ENCODE results near the gene SLC26A3. TPM values are rescaled to one million over a fixed set of nuclear protein-coding genes. Genes with fewer than 3 reads are reported as not detected.

Gene SLC26A3
- total and polyA plus RNA-seq, 4 donors, result 1.3 to 20.9 TPM; not detected in 2

DNA sequence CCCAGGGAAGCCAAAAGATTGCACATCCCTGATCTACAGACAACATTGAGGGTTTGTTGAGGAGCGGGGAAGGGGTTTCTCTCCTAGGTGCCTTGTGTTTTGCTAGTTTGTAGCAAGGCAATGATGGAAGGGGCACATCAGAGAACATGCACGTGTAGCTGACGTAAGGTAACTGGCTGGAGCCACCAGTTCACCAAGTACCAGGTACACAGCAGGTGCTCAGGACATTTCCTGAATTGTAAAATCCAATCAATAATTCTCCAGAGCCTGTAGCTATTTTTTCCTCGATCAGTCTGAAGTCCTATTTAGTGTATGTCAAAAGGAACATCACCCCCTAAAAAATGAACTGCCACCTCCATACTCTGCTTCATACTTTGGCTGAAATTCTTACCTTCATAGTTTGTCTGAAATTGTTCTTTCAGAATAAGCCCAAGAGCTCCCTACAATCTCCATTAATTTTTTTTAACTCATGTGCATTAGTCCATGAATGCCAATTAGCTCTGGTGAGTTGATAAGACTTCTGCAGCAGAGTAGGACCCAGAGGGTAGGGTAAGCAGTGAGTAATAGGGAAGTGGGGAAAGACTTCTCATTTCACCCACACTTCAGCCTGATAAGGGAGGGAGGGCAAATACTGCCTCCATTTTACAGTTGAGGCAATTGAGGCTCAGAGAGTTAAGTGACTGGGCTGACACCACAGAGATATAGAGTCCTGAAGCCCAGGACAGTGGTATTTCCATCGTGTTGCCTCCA is 36.0 kb upstream of the SLC26A3 start:
- intact Hi-C loops (cut with DNase I), result no loop called here
- 82 to 84% methylated on average over 5 of the region's 5 CpGs for WGBS, 2 donors
- no peaks in the 10 kb centered on the region for H3K4me1 ChIP-seq (ENCODE audit: control insufficient read depth in 1 of 2, insufficient read depth in 2 of 2, low read length in 2 of 2)
- DNase-seq (no peak), ATAC-seq (ENCODE audit: low FRiP score) (no peak)
- H3K36me3 ChIP-seq (ENCODE audit: control insufficient read depth in 1 of 2, insufficient read depth in 2 of 2, low read length in 1 of 2), result no peaks in the 10 kb centered on the region
- H3K27ac ChIP-seq (ENCODE audit: low read depth in 1 of 2, low read length in 2 of 2), result no peak overlapping the region
- no peak overlapping the region for H3K4me3 ChIP-seq (ENCODE audit: low read length in 2 of 2)
- no peaks in the 10 kb centered on the region for H3K27me3 ChIP-seq (ENCODE audit: control insufficient read depth in 1 of 2, insufficient read depth in 2 of 2, low read length in 1 of 2)
- H3K9me3 ChIP-seq (ENCODE audit: control insufficient read depth, low read length), result peaks cover 1% of the 10 kb centered on the region

DNA sequence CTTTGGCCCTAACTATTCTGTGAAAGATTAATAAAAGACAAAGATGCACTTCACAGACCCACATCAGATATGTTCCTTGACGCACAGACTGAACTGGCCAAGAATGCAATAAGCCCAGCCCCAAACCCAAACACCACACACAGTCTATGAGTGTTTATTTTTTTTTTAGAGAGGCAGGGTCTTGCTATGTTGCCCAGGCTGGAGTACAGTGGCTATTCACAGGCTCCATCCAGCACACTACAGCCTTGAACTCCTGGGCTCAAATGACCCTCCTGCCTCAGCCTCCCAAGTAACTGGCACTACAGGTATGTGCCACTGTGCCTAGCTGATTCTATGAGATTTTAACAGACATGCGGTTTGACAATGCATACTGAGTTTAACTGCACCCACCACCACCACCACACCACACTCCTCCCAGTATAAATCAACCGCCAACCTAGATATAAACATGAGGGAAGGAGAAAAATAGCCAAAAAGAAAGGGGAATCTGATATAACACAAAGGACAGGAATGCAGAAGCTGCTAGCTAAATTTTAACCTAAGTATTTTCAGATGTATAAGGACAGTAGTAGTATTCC is 35.1 kb upstream of the SLC26A3 start:
- 82 to 84% methylated on average over 3 of the region's 3 CpGs for WGBS, 2 donors
- no peaks in the 10 kb centered on the region for H3K36me3 ChIP-seq (ENCODE audit: control insufficient read depth in 1 of 2, insufficient read depth in 2 of 2, low read length in 1 of 2)
- H3K4me3 ChIP-seq (ENCODE audit: low read length in 2 of 2), result no peak overlapping the region
- no peaks in the 10 kb centered on the region for H3K4me1 ChIP-seq (ENCODE audit: control insufficient read depth in 1 of 2, insufficient read depth in 2 of 2, low read length in 2 of 2)
- DNase-seq (no peak), ATAC-seq (ENCODE audit: low FRiP score) (no peak)
- intact Hi-C loops (cut with DNase I), result no loop called here
- H3K9me3 ChIP-seq (ENCODE audit: control insufficient read depth, low read length), result peaks cover 1% of the 10 kb centered on the region
- H3K27me3 ChIP-seq (ENCODE audit: control insufficient read depth in 1 of 2, insufficient read depth in 2 of 2, low read length in 1 of 2), result no peaks in the 10 kb centered on the region
- H3K27ac ChIP-seq (ENCODE audit: low read depth in 1 of 2, low read length in 2 of 2), result no peak overlapping the region

DNA sequence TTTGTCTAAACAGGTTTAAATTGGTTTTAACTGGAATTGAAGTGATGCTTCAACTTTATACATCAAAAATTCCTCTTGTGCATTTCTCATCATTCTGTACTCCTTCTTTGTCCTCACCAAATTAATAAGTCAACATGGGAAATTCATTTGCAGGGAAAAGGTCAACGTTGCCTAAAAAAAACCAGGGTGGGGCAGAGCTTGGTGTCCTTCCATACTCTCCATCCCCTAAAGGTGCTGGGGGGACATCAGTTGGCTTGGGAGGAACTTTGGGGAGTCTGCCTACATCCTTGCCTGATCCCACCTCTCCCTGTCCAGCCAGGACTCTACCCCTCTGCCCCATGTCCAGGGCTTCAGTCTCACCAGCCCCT is 34.1 kb upstream of the SLC26A3 start:
- Histone ChIP-seq H3K27me3 (ENCODE audit: control insufficient read depth in 1 of 2, insufficient read depth in 2 of 2, low read length in 1 of 2) (no peaks in the 10 kb centered on the region), H3K9me3 (ENCODE audit: control insufficient read depth, low read length) (peaks cover 1% of the 10 kb centered on the region), H3K36me3 (ENCODE audit: control insufficient read depth in 1 of 2, insufficient read depth in 2 of 2, low read length in 1 of 2) (no peaks in the 10 kb centered on the region), H3K4me1 (ENCODE audit: control insufficient read depth in 1 of 2, insufficient read depth in 2 of 2, low read length in 2 of 2) (no peaks in the 10 kb centered on the region), H3K4me3 (ENCODE audit: low read length in 2 of 2) (no peak overlapping the region), H3K27ac (ENCODE audit: low read depth in 1 of 2, low read length in 2 of 2) (no peak overlapping the region)
- WGBS, 2 donors, result 26 to 82% methylated on average over 1 of the region's 1 CpG
- intact Hi-C loops (cut with DNase I), result no loop called here
- no peak for DNase-seq
- ATAC-seq (ENCODE audit: low FRiP score), result no peak

DNA sequence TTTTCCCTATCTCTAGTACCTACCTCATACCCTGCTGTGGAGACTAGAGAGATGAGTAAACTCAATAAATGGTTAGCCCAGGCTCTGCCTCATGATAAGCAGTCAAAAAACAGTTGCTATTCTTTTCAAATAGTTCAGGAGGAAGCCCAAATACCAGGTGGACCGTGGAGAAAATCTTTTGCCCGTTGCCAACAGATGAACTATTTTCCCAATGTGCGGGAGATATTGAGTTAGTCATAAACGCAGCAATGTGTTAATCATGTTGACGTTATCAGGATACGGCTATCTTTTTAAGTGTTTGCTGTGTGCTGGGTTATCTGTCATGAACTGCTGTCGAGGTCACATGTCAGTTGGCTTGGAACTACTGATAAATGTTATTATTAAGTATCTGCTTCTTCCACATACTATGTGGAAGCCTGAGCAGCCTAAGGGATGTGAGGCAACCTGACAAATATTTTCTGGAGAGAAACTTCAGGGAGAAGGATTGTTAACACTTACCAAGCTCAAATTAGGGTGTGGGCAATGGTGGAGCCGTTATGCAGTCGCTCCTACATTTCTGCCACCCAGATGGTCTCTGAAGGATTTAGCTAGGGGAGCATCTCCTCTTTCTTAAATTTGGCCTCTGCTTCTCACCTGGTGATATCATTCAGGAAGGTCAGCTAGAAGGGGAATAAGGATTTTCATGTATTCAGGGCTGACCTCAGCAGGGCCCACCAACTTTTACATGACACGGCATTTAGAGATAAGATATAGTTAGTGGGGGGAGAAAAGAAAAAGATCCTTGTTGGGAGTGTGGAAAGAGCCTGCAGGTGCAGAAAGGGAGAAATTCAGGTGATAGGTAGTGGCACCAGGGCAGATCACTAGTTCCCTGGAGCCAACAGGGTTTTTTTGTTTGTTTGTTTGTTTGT is 33.5 kb upstream of the SLC26A3 start:
- intact Hi-C loops (cut with DNase I), result no loop called here
- Histone ChIP-seq H3K9me3 (ENCODE audit: control insufficient read depth, low read length) (peaks cover 1% of the 10 kb centered on the region), H3K4me1 (ENCODE audit: control insufficient read depth in 1 of 2, insufficient read depth in 2 of 2, low read length in 2 of 2) (no peaks in the 10 kb centered on the region), H3K27me3 (ENCODE audit: control insufficient read depth in 1 of 2, insufficient read depth in 2 of 2, low read length in 1 of 2) (no peaks in the 10 kb centered on the region), H3K27ac (ENCODE audit: low read depth in 1 of 2, low read length in 2 of 2) (no peak overlapping the region), H3K4me3 (ENCODE audit: low read length in 2 of 2) (no peak overlapping the region), H3K36me3 (ENCODE audit: control insufficient read depth in 1 of 2, insufficient read depth in 2 of 2, low read length in 1 of 2) (no peaks in the 10 kb centered on the region)
- no peak for ATAC-seq (ENCODE audit: low FRiP score)
- 52 to 57% methylated on average over 10 of the region's 10 CpGs for WGBS, 2 donors
- no peak for DNase-seq

DNA sequence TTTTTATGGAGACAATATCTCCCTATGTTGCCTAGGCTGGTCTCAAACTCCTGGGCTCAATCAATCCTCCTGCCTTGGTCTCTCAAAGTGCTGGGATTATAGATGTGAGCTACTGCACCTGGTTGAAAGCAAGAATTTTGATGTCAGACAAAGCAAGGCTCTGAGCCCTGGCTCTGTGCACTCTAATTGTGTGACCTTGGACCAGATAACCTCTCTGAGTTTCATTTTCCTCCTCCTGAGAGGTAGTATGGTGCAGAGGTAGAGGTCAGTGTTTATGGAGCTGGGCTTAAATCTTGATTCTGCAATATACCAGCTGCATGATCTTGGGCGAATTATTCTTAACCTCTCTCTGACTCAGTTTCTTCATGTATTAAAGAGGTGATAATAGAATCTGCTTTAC is 31.4 kb upstream of the SLC26A3 start:
- WGBS, 2 donors, result 85 to 86% methylated on average over 1 of the region's 1 CpG
- DNase-seq (no peak), ATAC-seq (ENCODE audit: low FRiP score) (no peak)
- Histone ChIP-seq H3K36me3 (ENCODE audit: control insufficient read depth in 1 of 2, insufficient read depth in 2 of 2, low read length in 1 of 2) (no peaks in the 10 kb centered on the region), H3K4me1 (ENCODE audit: control insufficient read depth in 1 of 2, insufficient read depth in 2 of 2, low read length in 2 of 2) (no peaks in the 10 kb centered on the region), H3K9me3 (ENCODE audit: control insufficient read depth, low read length) (no peaks in the 10 kb centered on the region), H3K27me3 (ENCODE audit: control insufficient read depth in 1 of 2, insufficient read depth in 2 of 2, low read length in 1 of 2) (no peaks in the 10 kb centered on the region), H3K27ac (ENCODE audit: low read depth in 1 of 2, low read length in 2 of 2) (no peak overlapping the region), H3K4me3 (ENCODE audit: low read length in 2 of 2) (no peak overlapping the region)
- intact Hi-C loops (cut with DNase I), result no loop called here

DNA sequence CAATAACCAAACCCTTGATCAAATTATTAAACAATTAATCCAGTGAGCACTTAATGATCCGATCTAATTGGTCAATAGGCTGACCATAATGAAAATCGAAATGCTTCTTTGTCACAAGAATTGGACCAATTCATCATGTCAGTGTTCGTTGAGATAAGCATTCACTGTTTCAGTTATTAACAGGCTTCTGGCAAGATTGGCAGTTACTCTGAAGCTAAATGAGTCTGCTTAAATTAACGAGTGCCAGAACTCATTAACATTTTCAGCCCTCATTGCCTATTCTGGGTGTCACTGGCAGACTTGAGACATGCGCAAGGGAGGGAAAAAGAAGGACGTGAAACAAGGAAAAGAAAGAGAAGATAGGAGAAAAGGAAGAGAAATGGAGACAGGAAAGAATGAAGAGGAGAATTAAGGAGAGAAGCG is 30.7 kb upstream of the SLC26A3 start:
- 75 to 81% methylated on average over 7 of the region's 7 CpGs for WGBS, 2 donors
- no peak for ATAC-seq (ENCODE audit: low FRiP score)
- no peaks in the 10 kb centered on the region for H3K27me3 ChIP-seq (ENCODE audit: control insufficient read depth in 1 of 2, insufficient read depth in 2 of 2, low read length in 1 of 2)

DNA sequence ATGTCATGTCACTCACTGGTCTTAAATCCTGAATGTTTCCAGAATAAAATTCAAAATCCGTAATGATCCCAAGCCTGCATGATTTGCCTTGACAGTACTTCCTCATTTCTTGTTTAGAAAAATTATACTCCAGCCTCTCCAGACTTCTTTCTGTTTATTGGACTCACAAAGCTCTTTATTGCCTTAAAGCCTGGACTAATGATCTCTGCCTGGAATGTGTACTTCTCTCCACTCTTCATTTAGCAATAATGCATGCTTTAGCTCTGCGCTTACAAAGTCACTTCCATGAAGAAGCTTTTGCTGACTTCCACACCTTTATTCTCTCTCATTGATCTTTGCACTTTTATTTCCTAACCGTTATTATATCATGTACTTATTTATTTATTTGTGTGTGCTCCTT is 27.4 kb upstream of the SLC26A3 start:
- DNase-seq (no peak), ATAC-seq (ENCODE audit: low FRiP score) (no peak)
- no peaks in the 10 kb centered on the region for H3K36me3 ChIP-seq (ENCODE audit: control insufficient read depth in 1 of 2, insufficient read depth in 2 of 2, low read length in 1 of 2)
- 86 to 88% methylated on average over 3 of the region's 3 CpGs for WGBS, 2 donors
- no peak overlapping the region for H3K4me3 ChIP-seq (ENCODE audit: low read length in 2 of 2)
- no peaks in the 10 kb centered on the region for H3K4me1 ChIP-seq (ENCODE audit: control insufficient read depth in 1 of 2, insufficient read depth in 2 of 2, low read length in 2 of 2)
- no peak overlapping the region for H3K27ac ChIP-seq (ENCODE audit: low read depth in 1 of 2, low read length in 2 of 2)
- peaks cover 2% of the 10 kb centered on the region for H3K9me3 ChIP-seq (ENCODE audit: control insufficient read depth, low read length)
- H3K27me3 ChIP-seq (ENCODE audit: control insufficient read depth in 1 of 2, insufficient read depth in 2 of 2, low read length in 1 of 2), result no peaks in the 10 kb centered on the region
- intact Hi-C loops (cut with DNase I), result no loop called here

More for the DNA sequence above, 30.7 kb upstream of the SLC26A3 start:
- Histone ChIP-seq H3K36me3 (ENCODE audit: control insufficient read depth in 1 of 2, insufficient read depth in 2 of 2, low read length in 1 of 2) (no peaks in the 10 kb centered on the region), H3K4me1 (ENCODE audit: control insufficient read depth in 1 of 2, insufficient read depth in 2 of 2, low read length in 2 of 2) (no peaks in the 10 kb centered on the region), H3K9me3 (ENCODE audit: control insufficient read depth, low read length) (no peaks in the 10 kb centered on the region), H3K27ac (ENCODE audit: low read depth in 1 of 2, low read length in 2 of 2) (no peak overlapping the region), H3K4me3 (ENCODE audit: low read length in 2 of 2) (no peak overlapping the region)
- intact Hi-C loops (cut with DNase I), result no loop called here
- no peak for DNase-seq

DNA sequence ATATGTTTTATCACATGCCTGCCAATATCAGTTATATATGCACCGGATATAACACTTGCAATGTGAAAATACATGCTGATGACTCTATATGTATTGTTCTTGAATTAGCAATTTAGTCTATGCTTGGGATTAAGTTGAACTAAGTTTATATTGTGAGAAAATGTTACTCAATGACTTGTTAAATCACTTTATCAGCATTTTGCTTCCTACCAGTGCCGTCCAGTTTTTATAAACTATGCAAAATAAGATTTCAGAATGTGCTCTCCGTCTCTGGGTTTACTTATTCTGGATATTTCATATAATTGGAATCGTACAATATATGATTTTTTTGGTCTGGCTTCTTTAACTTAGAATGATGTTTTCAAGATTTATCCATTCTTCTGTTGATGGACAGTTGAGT is 25.5 kb upstream of the SLC26A3 start:
- Histone ChIP-seq H3K9me3 (ENCODE audit: control insufficient read depth, low read length) (peaks cover 2% of the 10 kb centered on the region), H3K4me3 (ENCODE audit: low read length in 2 of 2) (no peak overlapping the region), H3K4me1 (ENCODE audit: control insufficient read depth in 1 of 2, insufficient read depth in 2 of 2, low read length in 2 of 2) (no peaks in the 10 kb centered on the region), H3K36me3 (ENCODE audit: control insufficient read depth in 1 of 2, insufficient read depth in 2 of 2, low read length in 1 of 2) (no peaks in the 10 kb centered on the region), H3K27ac (ENCODE audit: low read depth in 1 of 2, low read length in 2 of 2) (no peak overlapping the region), H3K27me3 (ENCODE audit: control insufficient read depth in 1 of 2, insufficient read depth in 2 of 2, low read length in 1 of 2) (no peaks in the 10 kb centered on the region)
- 76 to 77% methylated on average over 4 of the region's 4 CpGs for WGBS, 2 donors
- DNase-seq (no peak), ATAC-seq (ENCODE audit: low FRiP score) (no peak)
- intact Hi-C loops (cut with DNase I), result no loop called here

All from aorta (tissue), 5 donors.